Left lung (tissue), 14 donors: ENCODE results near the gene BEST4. TPM values are rescaled to one million over a fixed set of nuclear protein-coding genes. Genes with fewer than 3 reads are reported as not detected.
A peak's percentile ranks its signal among the peaks of the same experiment; 100 is the strongest.

Source experiments
- ATAC-seq: fragments of 200-7000 bp; cut with Tn5 transposase; one replicate; pipeline ENCODE4 v1.9.1; 2020; ENCODE audit warnings: moderate library complexity
- DNase-seq, 4 donors: peaks; one replicate each; pipeline ENCODE4 v3.0.0-alpha.2; 2013 to 2020
- H3K27ac ChIP-seq, 2 donors: fragments of 200-600 bp; sonication (generic) in 1 of 2; one replicate each; pipeline versions ENCODE4 v1.5.0 to v1.8.0; 2020 to 2021
- H3K27me3 ChIP-seq, 2 donors: fragments of 200-600 bp; sonication (generic) in 1 of 2; one replicate each; pipeline versions ENCODE4 v1.5.0 to v1.8.0; 2020 to 2021
- H3K36me3 ChIP-seq, 2 donors: fragments of 200-600 bp; sonication (generic) in 1 of 2; one replicate each; pipeline versions ENCODE4 v1.5.0 to v1.8.0; 2020 to 2021
- H3K4me1 ChIP-seq, 2 donors: fragments of 200-600 bp; one replicate each; pipeline ENCODE4 v1.8.0; 2021
- H3K4me3 ChIP-seq, 2 donors: fragments of 200-600 bp; sonication (generic) in 1 of 2; one replicate each; pipeline versions ENCODE4 v1.5.0 to v1.8.0; 2020 to 2021; ENCODE audit warnings: mild to moderate bottlenecking in 1 of 2
- H3K9me3 ChIP-seq, 2 donors: fragments of 200-600 bp; sonication (generic) in 1 of 2; one replicate each; pipeline versions ENCODE4 v1.5.0 to v1.8.0; 2020 to 2021
- CTCF ChIP-seq, 2 donors: fragments of 200-600 bp; sonication (generic) in 1 of 2; IDR thresholded peaks; one replicate each; pipeline versions ENCODE4 v1.5.0 to v1.8.0; 2021; ENCODE audit warnings: antibody characterized with exemption in 2 of 2
- intact Hi-C, 2 donors: fragments of 100-400 bp; cut with DNase I; formaldehyde crosslinking; loops; one replicate each; pipeline versions ENCODE4 v1.11.2 to v1.14.2; 2022
- long read RNA-seq, 12 donors: library from polyadenylated mRNA in 2 of 12; unstranded in 2 of 12; transcript quantifications; one replicate each; pipeline ENCODE4 v2.0.0 and lab custom pipeline, GENCODE V29; 2019 to 2026
- polyA plus RNA-seq, 6 donors: library from polyadenylated mRNA; unstranded; fragments of 120-200 nt; gene quantifications; one replicate each; pipeline ENCODE4 v1.2.1, GENCODE V29; 2013; ENCODE audit not compliant: insufficient read length in 6 of 6
- total RNA-seq, 2 donors: library from RNA; stranded (reverse); fragmentation: NEBNext Ultra II Directional; extraction: Animal tissue kit (Norgen Biotek cat#: 25700); gene quantifications; one replicate each; pipeline ENCODE4 v1.2.1, GENCODE V29; 2021
- donor health status: DM: no; HTN: yes; CAD: no.
- donor health status: DM: no; HTN: no; CAD: no.

The BEST4 gene
- total RNA-seq (under 1 TPM; 0.23 to 0.52 TPM), polyA plus RNA-seq (1 to 10 TPM in 2 of 6 donors, under 1 TPM in 4; 0.78 to 1.2 (median 0.93) TPM)
- long read RNA-seq, donor 1 = 0 reads
- long read RNA-seq, donor 2 = 0 reads
- long read RNA-seq, donor 3 = 0 reads
- long read RNA-seq, donor 4 = 0 reads
- long read RNA-seq, donor 5 = 0 reads
- long read RNA-seq, donor 6 = 0 reads
- long read RNA-seq, donor 7 = 0 reads
- long read RNA-seq, donor 8 = 0 reads
- long read RNA-seq, donor 9 = 0 reads
- long read RNA-seq, donor 10 = 0 reads
- long read RNA-seq, donor 11 = 0 reads
- long read RNA-seq, donor 12 = 0 reads

GRCh38 chr1:44788120-44788860, at the start of gene BEST4:
BEST4 (minus strand) TSS chr1:44788170; CDS start chr1:44787705, 465 bp downstream.
- Histone ChIP-seq H3K27ac (no peak within 1 kb of the TSS), H3K4me3 (no peak within 1 kb of the TSS), H3K36me3 (no peaks in the 10 kb centered on the region), H3K9me3 (no peaks in the 10 kb centered on the region), H3K4me1 (peaks cover 16 to 36% of the 10 kb centered on the region in 2 donors), H3K27me3 (peaks cover 0 to 9% of the 10 kb centered on the region in 2 donors)
- intact Hi-C loops = loop anchor here in 1 of 2 donors (10.0 kb wide), 1 partner anchor 67 kb away; no protein-coding TSS in a partner anchor
- no peak for TF ChIP-seq CTCF (IDR thresholded peaks at IDR 0.05)
- ATAC-seq = no peak
- DNase-seq = peak in 1 of 4 donors; percentile 30

- ATAC-seq (peak; percentile 92), DNase-seq (peak; percentile 67 to 89 (median 86))
- Histone ChIP-seq H3K36me3 (no peaks in the 10 kb centered on the region), H3K9me3 (no peaks in the 10 kb centered on the region), H3K4me3 (no peak overlapping the region), H3K27me3 (no peaks in the 10 kb centered on the region), H3K4me1 (peaks cover 11 to 29% of the 10 kb centered on the region in 2 donors), H3K27ac (no peak overlapping the region)
- intact Hi-C loops = no loop called here
- TF ChIP-seq CTCF (IDR thresholded peaks at IDR 0.05) = peak; percentile 61 to 87
Measured at GRCh38 chr1:44835738-44836675, 48.0 kb upstream of the BEST4 start.

GRCh38 chr1:44834328-44834727, 46.4 kb upstream of the BEST4 start:
- Histone ChIP-seq H3K36me3 (no peaks in the 10 kb centered on the region), H3K9me3 (no peaks in the 10 kb centered on the region), H3K4me3 (no peak overlapping the region), H3K4me1 (peaks cover 11 to 46% of the 10 kb centered on the region in 2 donors), H3K27ac (no peak overlapping the region), H3K27me3 (no peaks in the 10 kb centered on the region)
- intact Hi-C loops = no loop called here
- TF ChIP-seq CTCF (IDR thresholded peaks at IDR 0.05) = no peak
- ATAC-seq (no peak), DNase-seq (no peak)

- TF ChIP-seq CTCF (IDR thresholded peaks at IDR 0.05) = no peak
- DNase-seq (no peak), ATAC-seq (no peak)
- Histone ChIP-seq H3K36me3 (no peaks in the 10 kb centered on the region), H3K4me1 (peaks cover 11 to 50% of the 10 kb centered on the region in 2 donors), H3K9me3 (no peaks in the 10 kb centered on the region), H3K27me3 (no peaks in the 10 kb centered on the region), H3K27ac (no peak overlapping the region), H3K4me3 (no peak overlapping the region)
- intact Hi-C loops = no loop called here
Measured at GRCh38 chr1:44832056-44832705, 44.2 kb upstream of the BEST4 start.
